DOHH2 (cell line): Measurements from ENCODE around the gene TEC.
A peak's percentile ranks its signal among the peaks of the same experiment; 100 is the strongest.

Source experiments
- H3F3A ChIP-seq: fragments of 200-600 bp; sonication (generic), shearing (Covaris generic); 2 replicates; pipeline ENCODE4 v1.6.0; 2016; ENCODE audit warnings: antibody characterized with exemption, mild to moderate bottlenecking; ENCODE audit not compliant: control insufficient read depth, insufficient read depth
- H3K27ac ChIP-seq: fragments of 200-600 bp; sonication (generic); 2 replicates; pipeline ENCODE4 v1.5.1; 2014; ENCODE audit warnings: low read depth, mild to moderate bottlenecking, low read length, moderate library complexity
- H3K27me3 ChIP-seq: fragments of 200-600 bp; sonication (generic); 2 replicates; pipeline ENCODE4 v1.6.1; 2014; ENCODE audit warnings: mild to moderate bottlenecking, low read length, mixed read lengths; ENCODE audit not compliant: control insufficient read depth
- H3K36me3 ChIP-seq: fragments of 200-600 bp; sonication (generic); 2 replicates; pipeline ENCODE4 v1.6.1; 2014; ENCODE audit warnings: mild to moderate bottlenecking, low read length, moderate library complexity, mixed read lengths; ENCODE audit not compliant: control insufficient read depth
- H3K4me1 ChIP-seq: fragments of 200-600 bp; sonication (generic); 2 replicates; pipeline ENCODE4 v1.6.1; 2014; ENCODE audit warnings: mild to moderate bottlenecking, low read length, mixed read lengths; ENCODE audit not compliant: control insufficient read depth
- H3K4me2 ChIP-seq: fragments of 200-600 bp; sonication (generic); 2 replicates; pipeline ENCODE4 v1.6.0; 2014; ENCODE audit warnings: mild to moderate bottlenecking, low read length, moderate library complexity
- H3K4me3 ChIP-seq: fragments of 200-600 bp; sonication (generic); 2 replicates; pipeline ENCODE4 v1.5.1; 2014; ENCODE audit warnings: mild to moderate bottlenecking, low read length, mixed read lengths
- H3K79me2 ChIP-seq: fragments of 200-600 bp; sonication (generic); 2 replicates; pipeline ENCODE4 v1.6.1; 2014; ENCODE audit warnings: mild to moderate bottlenecking, low read length, mixed read lengths; ENCODE audit not compliant: control insufficient read depth
- H3K9me2 ChIP-seq: fragments of 200-600 bp; sonication (generic); replicated peaks from 2 replicates; pipeline ENCODE4 v1.6.1; 2014; ENCODE audit warnings: mild to moderate bottlenecking, low read length, mixed read lengths; ENCODE audit not compliant: control insufficient read depth
- H3K9me3 ChIP-seq: fragments of 200-600 bp; sonication (generic); 2 replicates; pipeline ENCODE4 v1.6.1; 2014; ENCODE audit warnings: antibody characterized with exemption, low read length, mixed read lengths; ENCODE audit not compliant: control insufficient read depth, insufficient read depth
- H4K20me1 ChIP-seq: fragments of 200-600 bp; sonication (generic); 2 replicates; pipeline ENCODE4 v1.6.0; 2014; ENCODE audit warnings: low read depth, mild to moderate bottlenecking, antibody characterized with exemption, low read length, moderate library complexity; ENCODE audit not compliant: control insufficient read depth, insufficient read depth
- CTCF ChIP-seq: fragments of 200-600 bp; sonication (generic); IDR thresholded peaks from one replicate; pipeline ENCODE4 v1.5.1; 2014; ENCODE audit warnings: antibody characterized with exemption, mild to moderate bottlenecking, low read depth, low read length; ENCODE audit not compliant: poor library complexity, severe bottlenecking
- EZH2phosphoT487 ChIP-seq: fragments of 200-600 bp; sonication (generic); IDR thresholded peaks from 2 replicates; pipeline ENCODE4 v1.6.1; 2017; ENCODE audit warnings: borderline replicate concordance, mild to moderate bottlenecking, antibody characterized with exemption, low read length, moderate library complexity, mixed read lengths

Gene TEC

DNA sequence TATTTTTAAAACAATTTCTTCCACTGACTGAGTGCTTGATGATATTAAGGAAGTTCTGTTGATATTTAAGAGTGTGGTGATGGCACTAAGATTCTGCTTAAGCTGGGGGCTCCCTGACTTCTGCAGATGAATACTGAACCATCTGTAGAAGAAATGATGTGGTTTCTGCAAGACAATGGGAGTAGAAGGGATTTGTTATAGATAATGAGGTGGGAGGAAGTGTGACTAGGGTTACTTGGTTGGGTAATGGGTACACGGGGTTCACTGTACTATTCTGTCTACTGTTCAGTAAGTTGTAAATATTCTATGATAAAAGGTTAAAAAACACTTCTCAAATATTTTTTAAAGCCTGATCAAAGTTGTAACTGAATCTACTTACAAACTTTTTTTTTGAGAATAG is 74.7 kb downstream of the TEC start:
- H3K36me3 ChIP-seq, result no peaks in the 10 kb centered on the region
- H3K9me3 ChIP-seq, result no peaks in the 10 kb centered on the region
- peaks cover 98% of the 10 kb centered on the region for H3K4me1 ChIP-seq
- peaks cover 81% of the 10 kb centered on the region for H3K79me2 ChIP-seq
- TF ChIP-seq EZH2phosphoT487 (no peak), CTCF (no peak)
- H3F3A ChIP-seq, result peaks cover 17% of the 10 kb centered on the region
- H3K27ac ChIP-seq, result peak overlapping the region; percentile 88
- H3K27me3 ChIP-seq, result no peaks in the 10 kb centered on the region
- H4K20me1 ChIP-seq, result no peaks in the 10 kb centered on the region
- H3K4me2 ChIP-seq, result peak overlapping the region; percentile 84
- H3K4me3 ChIP-seq, result peak overlapping the region; percentile 74
- no peaks in the 10 kb centered on the region for H3K9me2 ChIP-seq

DNA sequence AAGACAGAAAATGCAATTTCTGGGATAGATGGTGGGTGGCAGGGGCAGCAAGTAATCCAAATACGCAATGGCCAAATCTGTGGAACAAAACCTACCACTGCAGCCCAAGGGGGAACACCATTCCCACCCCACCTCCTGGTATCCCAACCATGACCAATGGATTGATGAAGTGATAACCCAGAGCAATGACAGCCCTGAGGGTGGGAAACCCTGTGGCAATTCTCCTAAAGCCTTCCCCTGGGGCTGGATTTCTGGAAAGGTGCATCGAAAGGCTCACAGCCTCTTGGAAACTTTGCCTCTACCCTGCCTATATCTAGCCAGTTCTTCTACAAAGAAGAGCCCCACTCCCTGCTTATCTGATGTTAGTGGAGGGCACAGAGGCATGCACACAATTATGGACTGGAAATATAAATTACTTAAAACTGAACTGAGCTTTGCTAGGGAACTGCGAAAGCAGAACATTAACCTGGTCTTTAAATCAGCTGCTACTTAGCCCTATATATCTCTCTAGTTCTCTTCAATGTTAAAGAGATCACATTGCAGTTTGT is 75.6 kb downstream of the TEC start:
- peak overlapping the region; percentile 84 for H3K4me2 ChIP-seq
- peaks cover 90% of the 10 kb centered on the region for H3K79me2 ChIP-seq
- peaks cover 17% of the 10 kb centered on the region for H3F3A ChIP-seq
- no peaks in the 10 kb centered on the region for H4K20me1 ChIP-seq
- TF ChIP-seq CTCF, result no peak
- no peak for TF ChIP-seq EZH2phosphoT487
- H3K9me2 ChIP-seq, result no peaks in the 10 kb centered on the region
- H3K27ac ChIP-seq, result peak overlapping the region; percentile 88
- H3K27me3 ChIP-seq, result no peaks in the 10 kb centered on the region
- H3K4me1 ChIP-seq, result peaks cover 99% of the 10 kb centered on the region
- H3K9me3 ChIP-seq, result no peaks in the 10 kb centered on the region
- H3K36me3 ChIP-seq, result no peaks in the 10 kb centered on the region
- H3K4me3 ChIP-seq, result peak overlapping the region; percentile 74

DNA sequence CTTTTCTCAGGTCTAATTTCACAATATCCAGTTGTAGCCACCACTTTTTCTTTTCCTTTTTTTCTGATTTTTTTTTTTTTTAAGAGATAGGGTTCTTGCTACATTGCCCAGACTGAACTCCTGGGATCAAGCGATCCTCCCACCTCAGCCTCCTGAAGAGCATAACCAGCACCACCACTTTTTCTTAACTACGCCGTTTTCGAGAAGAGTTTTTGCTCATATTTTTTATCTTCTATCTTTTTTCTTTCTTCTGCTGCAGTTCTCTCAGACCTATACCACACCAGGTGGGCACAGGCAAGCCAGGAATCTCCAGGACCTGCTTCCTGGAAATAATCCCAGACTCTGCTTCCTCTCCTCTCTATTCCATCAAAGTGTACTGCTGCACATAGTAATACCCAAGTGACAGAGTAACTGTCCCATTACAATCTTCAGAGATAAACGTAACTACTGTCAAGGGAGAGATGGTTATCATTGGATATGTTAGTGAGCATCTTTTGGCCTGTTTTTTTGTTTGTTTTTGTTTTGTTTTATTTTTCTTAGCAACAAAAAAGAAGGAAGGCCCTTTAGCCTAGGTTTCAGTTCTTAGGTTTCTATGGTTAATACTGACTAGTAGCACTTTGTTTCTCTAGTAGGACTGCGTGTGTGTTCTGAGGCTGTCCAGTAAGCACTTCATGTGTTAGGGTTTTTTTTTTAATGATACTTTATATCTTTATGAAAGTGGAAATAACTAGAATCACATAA is 76.4 kb downstream of the TEC start:
- Histone ChIP-seq H3K4me3 (peak overlapping the region; percentile 74), H3K36me3 (peaks cover 6% of the 10 kb centered on the region; the same call in 1 of the 2 replicates), H3K9me2 (no peaks in the 10 kb centered on the region), H3F3A (peaks cover 11% of the 10 kb centered on the region), H3K9me3 (no peaks in the 10 kb centered on the region), H3K4me2 (peak overlapping the region; percentile 84), H3K27me3 (no peaks in the 10 kb centered on the region), H4K20me1 (no peaks in the 10 kb centered on the region), H3K79me2 (peaks cover 97% of the 10 kb centered on the region), H3K27ac (peak overlapping the region; percentile 88), H3K4me1 (peaks cover 91% of the 10 kb centered on the region)
- TF ChIP-seq EZH2phosphoT487 (no peak), CTCF (no peak)
